Endothelial cell of umbilical vein (primary cell): ENCODE results near the gene ANKRD33B. TPM values are rescaled to one million over a fixed set of nuclear protein-coding genes. Genes with fewer than 3 reads are reported as not detected.
A peak's percentile ranks its signal among the peaks of the same experiment; 100 is the strongest.

Experiments used
- BruUV-seq: library from RNA; stranded (reverse); fragments of 400-500 nt; replicated peaks from 2 replicates; lab custom pipeline; 2021; lab: Mats Ljungman, UMichigan
- CTCF ChIA-PET: fragments of 300-600, 350-600 bp; sonication (Branson Sonifier 250); formaldehyde crosslinking; loops from one replicate; lab custom pipeline; 2021; ENCODE audit warnings: antibody characterized with exemption, inconsistent platforms; lab: Charles Lee
- POLR2A ChIA-PET: fragments of 300-600, 350-600 bp; sonication (Branson Sonifier 250); formaldehyde crosslinking; loops from one replicate; lab custom pipeline; 2021; ENCODE audit warnings: antibody characterized with exemption, inconsistent platforms; lab: Charles Lee
- DNase-seq: peaks from one replicate; pipeline ENCODE4 v3.0.0-alpha.2; 2011; ENCODE audit warnings: low read depth, low spot score
- FAIRE-seq: peaks from 2 replicates; lab custom pipeline; 2011; peaks lifted over from hg19 to GRCh38; lab: Jason Lieb, UNC
- H2AFZ ChIP-seq: 2 replicates; pipeline ENCODE4 v1.6.0; 2012; ENCODE audit warnings: low read depth, low read length, control low read depth, inconsistent platforms
- H3K27ac ChIP-seq: 2 replicates; pipeline ENCODE4 v1.5.1; 2011; ENCODE audit warnings: low read depth, mild to moderate bottlenecking, control low read depth, low read length, moderate library complexity; ENCODE audit not compliant: insufficient read depth
- H3K27me3 ChIP-seq, 2 experiments: 2 replicates each; pipeline versions ENCODE4 v1.6.0 to v1.6.1; 2011; ENCODE audit warnings: low read length in 2 of 2, mixed read lengths in 1 of 2; ENCODE audit not compliant: control insufficient read depth in 2 of 2, insufficient read depth in 2 of 2
- H3K36me3 ChIP-seq, 2 experiments: 2 replicates in 1 of 2; 3 replicates in 1 of 2; pipeline ENCODE4 v1.5.1; 2011; ENCODE audit warnings: low read length in 2 of 2, mild to moderate bottlenecking in 1 of 2, moderate library complexity in 1 of 2; ENCODE audit not compliant: control insufficient read depth in 2 of 2, insufficient read depth in 2 of 2; ENCODE audit errors: extremely low read depth in 1 of 2
- H3K4me1 ChIP-seq: 3 replicates; pipeline ENCODE4 v1.5.1; 2011; ENCODE audit warnings: mild to moderate bottlenecking, low read length; ENCODE audit not compliant: control insufficient read depth, insufficient read depth; ENCODE audit errors: extremely low read depth
- H3K4me2 ChIP-seq: 2 replicates; pipeline ENCODE4 v1.6.1; 2011; ENCODE audit warnings: low read length, control low read depth, mixed read lengths; ENCODE audit not compliant: insufficient read depth
- H3K4me3 ChIP-seq, 3 experiments: fragments of 200-600 bp in 1 of 3; sonication (generic), shearing (Covaris generic) in 1 of 3; replicated peaks in 1 of 3; 2 replicates each; pipeline ENCODE4 v1.5.1; 2011 to 2016; ENCODE audit warnings: control low read depth in 3 of 3, low read length in 3 of 3, mild to moderate bottlenecking in 2 of 3, inconsistent platforms in 1 of 3, low read depth in 1 of 3, moderate library complexity in 1 of 3; ENCODE audit not compliant: insufficient read depth in 1 of 3
- H3K79me2 ChIP-seq: 2 replicates; pipeline ENCODE4 v1.6.0; 2012; ENCODE audit warnings: low read length, inconsistent platforms; ENCODE audit not compliant: control insufficient read depth, insufficient read depth
- H3K9ac ChIP-seq: replicated peaks from 2 replicates; pipeline ENCODE3; 2011; ENCODE audit warnings: low read length, control low read depth; ENCODE audit not compliant: insufficient read depth; ENCODE audit errors: extremely low read depth
- H3K9me1 ChIP-seq: replicated peaks from 3 replicates; pipeline ENCODE4 v1.6.0; 2011; ENCODE audit warnings: mild to moderate bottlenecking, low read length; ENCODE audit not compliant: control insufficient read depth, insufficient read depth; ENCODE audit errors: extremely low read depth
- H3K9me3 ChIP-seq: replicated peaks from 2 replicates; pipeline ENCODE4 v1.5.1; 2012; ENCODE audit warnings: low read length, inconsistent platforms; ENCODE audit not compliant: control insufficient read depth, insufficient read depth
- H4K20me1 ChIP-seq: replicated peaks from 2 replicates; pipeline ENCODE3; 2011; ENCODE audit warnings: mild to moderate bottlenecking, low read length; ENCODE audit not compliant: control insufficient read depth, insufficient read depth; ENCODE audit errors: extremely low read depth
- CTCF ChIP-seq, 2 donors: IDR thresholded peaks; 1 replicate in 1 of 2; 2 replicates in 1 of 2; pipeline ENCODE4 v1.5.1; 2011; ENCODE audit warnings: low read length in 2 of 2, mild to moderate bottlenecking in 2 of 2, moderate library complexity in 2 of 2, control low read depth in 1 of 2, inconsistent platforms in 1 of 2, low read depth in 1 of 2; ENCODE audit not compliant: insufficient read depth in 1 of 2; ENCODE audit errors: extremely low read depth in 1 of 2
- EZH2 ChIP-seq: IDR thresholded peaks from 2 replicates; pipeline ENCODE4 v1.6.1; 2012; ENCODE audit warnings: borderline replicate concordance, low read depth, mild to moderate bottlenecking, moderate library complexity, low read length, inconsistent platforms; ENCODE audit not compliant: severe bottlenecking
- FOS ChIP-seq: IDR thresholded peaks from 2 replicates; pipeline ENCODE4 v1.6.1; 2011; ENCODE audit warnings: mild to moderate bottlenecking, low read length, moderate library complexity, borderline replicate concordance; ENCODE audit not compliant: insufficient read depth
- GATA2 ChIP-seq: IDR thresholded peaks from 2 replicates; pipeline ENCODE4 v1.7.0; 2011; ENCODE audit warnings: low read depth, mild to moderate bottlenecking, moderate library complexity, mixed read lengths, low read length; ENCODE audit not compliant: insufficient read length, insufficient read depth
- JUN ChIP-seq: IDR thresholded peaks from 2 replicates; pipeline ENCODE4 v1.6.1; 2011; ENCODE audit warnings: borderline replicate concordance, low read depth; ENCODE audit not compliant: insufficient read length, insufficient read depth
- MAX ChIP-seq: IDR thresholded peaks from 2 replicates; pipeline ENCODE4 v1.6.1; 2011; ENCODE audit not compliant: insufficient read depth, insufficient read length
- MYC ChIP-seq: IDR thresholded peaks from one replicate; pipeline ENCODE4 v1.6.1; 2011; ENCODE audit warnings: mild to moderate bottlenecking, low read depth, low read length
- POLR2A ChIP-seq: IDR thresholded peaks from 2 replicates; pipeline ENCODE4 v1.6.1; 2012; ENCODE audit warnings: low read depth, mild to moderate bottlenecking, control low read depth, low read length
- POLR2AphosphoS5 ChIP-seq: IDR thresholded peaks from 2 replicates; pipeline ENCODE4 v1.6.1; 2012; ENCODE audit warnings: low read depth, mild to moderate bottlenecking, control low read depth, low read length, moderate library complexity; ENCODE audit not compliant: insufficient read depth
- dilution Hi-C: fragments of 300-500 bp; cut with MboI; formaldehyde crosslinking; loops from one replicate; pipeline ENCODE4 v1.15.0; 2019; ENCODE audit warnings: low sequenced_read_pairs; ENCODE audit not compliant: extremely low pct_ligation_motif_present
- intact Hi-C: fragments of 100-400 bp; cut with micrococcal nuclease; formaldehyde crosslinking; loops from one replicate; pipeline ENCODE4 v1.10.0; 2022
- polyA plus RNA-seq, 4 experiments: library from polyadenylated mRNA; depleted of rRNA in 3 of 4; stranded (reverse) in 3 of 4; unstranded in 1 of 4; fragments of >200 nt; gene quantifications; 2 replicates each; pipeline versions ENCODE4 v1.2.1 to v1.2.3, GENCODE V29; 2011 to 2012; ENCODE audit warnings: missing spikeins in 1 of 4
- total RNA-seq: library from RNA; stranded (reverse); gene quantifications from 2 replicates; pipeline ENCODE4 v1.2.3, GENCODE V29; 2021

The ANKRD33B gene
- total and polyA plus RNA-seq, 2 donors (not counting 3 experiments of a cell fraction or from before 2014, with no cell fraction given) = 2.4 to 5.4 TPM

- dilution Hi-C loops = no loop called here
- FAIRE-seq = no peak
- H3K36me3 ChIP-seq = no peaks in the 10 kb centered on the region
Observed at GRCh38 chr5:10546186-10546585, 17.7 kb upstream of the ANKRD33B start.

More at GRCh38 chr5:10546186-10546585, 17.7 kb upstream of the ANKRD33B start:
- no peak overlapping the region for H3K4me2 ChIP-seq
- H3K9me1 ChIP-seq = no peaks in the 10 kb centered on the region
- intact Hi-C loops = no loop called here
- H3K79me2 ChIP-seq = no peaks in the 10 kb centered on the region
- no peak overlapping the region for H3K9ac ChIP-seq
- no peaks in the 10 kb centered on the region for H3K27me3 ChIP-seq
- POLR2A ChIA-PET = no interaction called here
- DNase-seq = no peak
- H3K4me3 ChIP-seq = no peak overlapping the region
- no peaks in the 10 kb centered on the region for H3K9me3 ChIP-seq
- H2AFZ ChIP-seq = peak overlapping the region; percentile 5
- BruUV-seq = no TSS peak
- no peak for TF ChIP-seq MYC
- no peak for TF ChIP-seq POLR2AphosphoS5
- TF ChIP-seq EZH2 = no peak
- TF ChIP-seq POLR2A = no peak
- TF ChIP-seq FOS = no peak
- TF ChIP-seq CTCF (IDR thresholded peaks at IDR 0.05; ENCODE audit: extremely low read depth in 1 of 2, insufficient read depth in 1 of 2, low read depth in 1 of 2, low read length in 2 of 2) = no peak
- no peak for TF ChIP-seq MAX
- no peak for TF ChIP-seq JUN
- TF ChIP-seq GATA2 = no peak
- no peak overlapping the region for H3K27ac ChIP-seq
- peaks cover 15% of the 10 kb centered on the region for H3K4me1 ChIP-seq
- no peaks in the 10 kb centered on the region for H4K20me1 ChIP-seq
- CTCF ChIA-PET = interaction anchor here (1.3 kb wide), 2 partner anchors 13 to 81 kb away, joined by 6 to 9 read pairs; no protein-coding TSS in a partner anchor
